ENCODE data around the gene GEMIN4. TPM values are rescaled to one million over a fixed set of nuclear protein-coding genes. Genes with fewer than 3 reads are reported as not detected.

The GEMIN4 gene
- total and polyA plus RNA-seq, 10 of the 15 experiments (the other 5 are each of a cell fraction or from before 2014, with no cell fraction given): 2.4 to 55.6 (median 34.5) TPM

GRCh38 chr17:767076-767475 is 15.0 kb upstream of the GEMIN4 start:
- Histone ChIP-seq H2AFZ (ENCODE audit: control insufficient read depth, low read depth, low read length) (no peak overlapping the region), H3K79me2 (ENCODE audit: control insufficient read depth, insufficient read depth, low read length) (no peaks in the 10 kb centered on the region), H3K4me1 (ENCODE audit: control insufficient read depth, insufficient read depth, low read length) (no peaks in the 10 kb centered on the region), H3K4me2 (ENCODE audit: control insufficient read depth, insufficient read depth) (no peak overlapping the region), H3K27me3 (replicated peaks in 1 of 2; ENCODE audit: control insufficient read depth in 2 of 2, insufficient read depth in 2 of 2, low read length in 1 of 2) (no peaks in the 10 kb centered on the region), H3K9me3 (replicated peaks; ENCODE audit: control insufficient read depth, insufficient read depth, low read length) (no peaks in the 10 kb centered on the region), H3K9ac (ENCODE audit: control insufficient read depth, insufficient read depth, low read length) (no peak overlapping the region), H3K27ac (ENCODE audit: control insufficient read depth, insufficient read depth) (no peak overlapping the region), H4K20me1 (ENCODE audit: control insufficient read depth, insufficient read depth) (no peaks in the 10 kb centered on the region), H3K4me3 (no peak overlapping the region), H3K36me3 (ENCODE audit: control insufficient read depth in 2 of 2, insufficient read depth in 2 of 2, low read length in 1 of 2) (peaks cover 8 to 20% of the 10 kb centered on the region in 2 experiments)
- ChIA-PET POLR2A (no interaction called here), CTCF (no interaction called here), SMC1A (ENCODE audit: uncharacterized antibody, unreplicated experiment) (no interaction called here), RAD21 (ENCODE audit: unreplicated experiment) (no interaction called here)
- no peak for DNase-seq (ENCODE audit: low read depth, low spot score)
- 79% methylated on average over 3 of the region's 3 CpGs for WGBS (ENCODE audit: insufficient coverage, insufficient replicate concordance, low lambda C conversion rate, missing lambda C conversion rate)
- intact Hi-C loops (cut with micrococcal nuclease; ENCODE audit: unreplicated experiment) (no loop called here), in situ Hi-C loops (cut with MboI) (no loop called here)
- TF ChIP-seq DPF2 (IDR thresholded peaks at IDR 0.05) (no peak), IKZF1 (conservative IDR thresholded peaks at IDR 0.05) (no peak), FOXM1 (IDR thresholded peaks at IDR 0.05; ENCODE audit: low read depth, low read length) (no peak)
- ATAC-seq: no peak
- FAIRE-seq: no peak
- no TSS peak for BruUV-seq (replicated peaks)

- CTCF ChIA-PET: interaction anchor here (1.3 kb wide), 1 partner anchor 34 kb away, joined by 3 read pairs; no protein-coding TSS in a partner anchor
These were observed 8.3 kb upstream of the GEMIN4 start for GRCh38 chr17:760371-760770.

More at GRCh38 chr17:760371-760770, 8.3 kb upstream of the GEMIN4 start:
- no peak overlapping the region for H3K9ac ChIP-seq (ENCODE audit: control insufficient read depth, insufficient read depth, low read length)
- H3K36me3 ChIP-seq (ENCODE audit: control insufficient read depth in 2 of 2, insufficient read depth in 2 of 2, low read length in 1 of 2): peaks cover 2% of the 10 kb centered on the region in 2 experiments
- ATAC-seq (no peak), FAIRE-seq (no peak), DNase-seq (ENCODE audit: low read depth, low spot score) (no peak)
- 97% methylated on average over 9 of the region's 9 CpGs for WGBS (ENCODE audit: insufficient coverage, insufficient replicate concordance, low lambda C conversion rate, missing lambda C conversion rate)
- ChIA-PET RAD21 (ENCODE audit: unreplicated experiment) (no interaction called here), POLR2A (no interaction called here), SMC1A (ENCODE audit: uncharacterized antibody, unreplicated experiment) (interaction anchor here (0.6 kb wide), 1 partner anchor 230 kb away, joined by 4 read pairs; no protein-coding TSS in a partner anchor)
- H2AFZ ChIP-seq (ENCODE audit: control insufficient read depth, low read depth, low read length): no peak overlapping the region
- intact Hi-C loops (cut with micrococcal nuclease; ENCODE audit: unreplicated experiment): no loop called here
- no TSS peak for BruUV-seq (replicated peaks)
- no peak overlapping the region for H3K4me3 ChIP-seq
- H3K9me3 ChIP-seq (replicated peaks; ENCODE audit: control insufficient read depth, insufficient read depth, low read length): no peaks in the 10 kb centered on the region
- no peak overlapping the region for H3K27ac ChIP-seq (ENCODE audit: control insufficient read depth, insufficient read depth)
- in situ Hi-C loops (cut with MboI): no loop called here
- H3K79me2 ChIP-seq (ENCODE audit: control insufficient read depth, insufficient read depth, low read length): no peaks in the 10 kb centered on the region
- H3K4me1 ChIP-seq (ENCODE audit: control insufficient read depth, insufficient read depth, low read length): no peaks in the 10 kb centered on the region
- no peaks in the 10 kb centered on the region for H3K27me3 ChIP-seq (replicated peaks in 1 of 2; ENCODE audit: control insufficient read depth in 2 of 2, insufficient read depth in 2 of 2, low read length in 1 of 2)
- TF ChIP-seq ZBTB4 (CRISPR knock-in tag; IDR thresholded peaks at IDR 0.05) (no peak), IRF4 (IDR thresholded peaks at IDR 0.05; ENCODE audit: low read depth, low read length) (no peak), SMAD5 (IDR thresholded peaks at IDR 0.05; ENCODE audit: low read depth) (no peak), TCF7 (IDR thresholded peaks at IDR 0.05; ENCODE audit: borderline replicate concordance) (no peak), ZNF687 (IDR thresholded peaks at IDR 0.05) (no peak)
- H3K4me2 ChIP-seq (ENCODE audit: control insufficient read depth, insufficient read depth): no peak overlapping the region
- H4K20me1 ChIP-seq (ENCODE audit: control insufficient read depth, insufficient read depth): no peaks in the 10 kb centered on the region
